Neural progenitor cell (in vitro differentiated cells): ENCODE results near the gene GABRA5. TPM values are rescaled to one million over a fixed set of nuclear protein-coding genes. Genes with fewer than 3 reads are reported as not detected.

ENCODE experiments used
- DNase-seq: peaks from one replicate; pipeline ENCODE4 v3.0.0-alpha.2; 2016; ENCODE audit warnings: low spot score
- H2AFZ ChIP-seq: fragments of 200-600 bp; sonication (generic); replicated peaks from 2 replicates; pipeline ENCODE4 v1.6.1; 2016; ENCODE audit warnings: antibody characterized with exemption
- H3F3A ChIP-seq: fragments of 200-600 bp; sonication (generic); 2 replicates; pipeline ENCODE4 v1.6.1; 2016; ENCODE audit warnings: antibody characterized with exemption, low read depth
- H3K27ac ChIP-seq: fragments of 200-600 bp; sonication (generic); 2 replicates; pipeline ENCODE4 v1.5.1; 2016; ENCODE audit warnings: mild to moderate bottlenecking
- H3K27me3 ChIP-seq: fragments of 200-600 bp; sonication (generic); 2 replicates; pipeline ENCODE4 v1.6.1; 2016; ENCODE audit warnings: mild to moderate bottlenecking, moderate library complexity
- H3K36me3 ChIP-seq: fragments of 200-600 bp; sonication (generic); 2 replicates; pipeline ENCODE4 v1.5.1; 2016
- H3K4me1 ChIP-seq: fragments of 200-600 bp; sonication (generic); 2 replicates; pipeline ENCODE4 v1.6.1; 2016; ENCODE audit warnings: mixed run types
- H3K4me2 ChIP-seq: fragments of 200-600 bp; sonication (generic); 2 replicates; pipeline ENCODE4 v1.6.1; 2016
- H3K4me3 ChIP-seq: fragments of 200-600 bp; sonication (generic); 2 replicates; pipeline ENCODE4 v1.5.1; 2016
- H3K79me2 ChIP-seq: fragments of 200-600 bp; sonication (generic); 2 replicates; pipeline ENCODE4 v1.6.1; 2016; ENCODE audit warnings: low read depth
- H3K9ac ChIP-seq: fragments of 200-600 bp; sonication (generic); 2 replicates; pipeline ENCODE4 v1.6.1; 2016
- H3K9me3 ChIP-seq: fragments of 200-600 bp; sonication (generic); 2 replicates; pipeline ENCODE4 v1.5.1; 2016; ENCODE audit warnings: low read depth
- H4K20me1 ChIP-seq: fragments of 200-600 bp; sonication (generic); 2 replicates; pipeline ENCODE4 v1.6.1; 2016; ENCODE audit warnings: low read depth
- H3K27ac Mint-ChIP-seq: 3 replicates; pipeline ENCODE4 v1.8.0; 2021; ENCODE audit warnings: mixed read lengths
- H3K27me3 Mint-ChIP-seq: 2 replicates; pipeline ENCODE4 v1.8.0; 2022; ENCODE audit warnings: low read depth, mild to moderate bottlenecking, inconsistent platforms, moderate library complexity, mixed read lengths; ENCODE audit not compliant: insufficient read depth
- H3K36me3 Mint-ChIP-seq: 3 replicates; pipeline ENCODE4 v1.8.0; 2021; ENCODE audit warnings: mixed read lengths
- H3K4me1 Mint-ChIP-seq: 3 replicates; pipeline ENCODE4 v1.8.0; 2021; ENCODE audit warnings: mixed read lengths
- H3K4me3 Mint-ChIP-seq: 3 replicates; pipeline ENCODE4 v1.8.0; 2021; ENCODE audit warnings: mild to moderate bottlenecking, moderate library complexity, mixed read lengths
- H3K9me3 Mint-ChIP-seq: 3 replicates; pipeline ENCODE4 v1.8.0; 2020; ENCODE audit warnings: mixed read lengths
- EZH2 ChIP-seq: fragments of 200-600 bp; sonication (generic); IDR thresholded peaks from 2 replicates; pipeline ENCODE4 v1.6.1; 2017; ENCODE audit warnings: antibody characterized with exemption, mild to moderate bottlenecking, moderate library complexity
- EZH2phosphoT487 ChIP-seq: fragments of 200-600 bp; sonication (generic); IDR thresholded peaks from 2 replicates; pipeline ENCODE4 v1.6.1; 2017; ENCODE audit warnings: antibody characterized with exemption
- total RNA-seq: library from RNA; depleted of rRNA; stranded (reverse); fragments of >200 nt; gene quantifications from 2 replicates; pipeline ENCODE4 v1.2.3, GENCODE V29; 2015; ENCODE audit warnings: low replicate concordance
- TF ChIP-seq, protein P1 (sequence below): fragments of 200-600 bp; sonication (generic); IDR thresholded peaks from 2 replicates; pipeline ENCODE4 v1.5.1; 2017; ENCODE audit warnings: antibody characterized with exemption, mild to moderate bottlenecking

The GABRA5 gene
- total RNA-seq, 1 donor from 2014 or later = 3.0 TPM

DNA sequence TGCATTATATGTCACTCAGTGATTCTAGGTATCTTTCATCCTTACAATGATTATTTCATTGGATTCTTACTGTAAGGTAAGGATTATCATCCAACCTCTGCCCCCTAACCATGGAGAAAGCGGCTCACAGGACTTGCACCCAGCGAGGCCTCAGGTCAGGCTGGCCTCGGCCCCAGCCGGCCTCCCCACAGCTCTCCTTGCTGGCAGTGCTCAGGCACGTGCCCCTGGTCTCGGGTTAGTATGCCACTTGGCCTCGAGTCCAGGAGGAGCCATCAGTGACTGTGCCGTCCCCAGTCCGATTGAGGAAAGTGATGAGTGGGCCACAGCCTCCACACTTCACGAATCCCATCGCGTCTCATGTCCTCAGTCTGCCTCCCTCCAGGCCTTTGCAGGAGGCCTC is 68.5 kb downstream of the GABRA5 start:
- no peaks in the 10 kb centered on the region for H4K20me1 ChIP-seq
- Mint-ChIP-seq H3K9me3 (no peaks in the 10 kb centered on the region), H3K4me1 (peaks cover 9% of the 10 kb centered on the region), H3K36me3 (no peaks in the 10 kb centered on the region), H3K27me3 (peaks cover 4% of the 10 kb centered on the region), H3K27ac (no peak overlapping the region), H3K4me3 (no peak overlapping the region)
- H3K79me2 ChIP-seq = no peaks in the 10 kb centered on the region
- H3K36me3 ChIP-seq = no peaks in the 10 kb centered on the region
- H3K27me3 ChIP-seq = no peaks in the 10 kb centered on the region
- no peak overlapping the region for H3K4me3 ChIP-seq
- H3K9me3 ChIP-seq = no peaks in the 10 kb centered on the region
- no peak for DNase-seq
- TF ChIP-seq EZH2phosphoT487 (no peak), EZH2 (no peak)
- TF ChIP-seq, protein P1, sequence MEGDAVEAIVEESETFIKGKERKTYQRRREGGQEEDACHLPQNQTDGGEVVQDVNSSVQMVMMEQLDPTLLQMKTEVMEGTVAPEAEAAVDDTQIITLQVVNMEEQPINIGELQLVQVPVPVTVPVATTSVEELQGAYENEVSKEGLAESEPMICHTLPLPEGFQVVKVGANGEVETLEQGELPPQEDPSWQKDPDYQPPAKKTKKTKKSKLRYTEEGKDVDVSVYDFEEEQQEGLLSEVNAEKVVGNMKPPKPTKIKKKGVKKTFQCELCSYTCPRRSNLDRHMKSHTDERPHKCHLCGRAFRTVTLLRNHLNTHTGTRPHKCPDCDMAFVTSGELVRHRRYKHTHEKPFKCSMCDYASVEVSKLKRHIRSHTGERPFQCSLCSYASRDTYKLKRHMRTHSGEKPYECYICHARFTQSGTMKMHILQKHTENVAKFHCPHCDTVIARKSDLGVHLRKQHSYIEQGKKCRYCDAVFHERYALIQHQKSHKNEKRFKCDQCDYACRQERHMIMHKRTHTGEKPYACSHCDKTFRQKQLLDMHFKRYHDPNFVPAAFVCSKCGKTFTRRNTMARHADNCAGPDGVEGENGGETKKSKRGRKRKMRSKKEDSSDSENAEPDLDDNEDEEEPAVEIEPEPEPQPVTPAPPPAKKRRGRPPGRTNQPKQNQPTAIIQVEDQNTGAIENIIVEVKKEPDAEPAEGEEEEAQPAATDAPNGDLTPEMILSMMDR = no peak
- no peaks in the 10 kb centered on the region for H3K4me1 ChIP-seq
- H3K27ac ChIP-seq = no peak overlapping the region
- no peak overlapping the region for H2AFZ ChIP-seq
- H3K4me2 ChIP-seq = no peak overlapping the region
- H3K9ac ChIP-seq = no peak overlapping the region
- H3F3A ChIP-seq = no peaks in the 10 kb centered on the region

DNA sequence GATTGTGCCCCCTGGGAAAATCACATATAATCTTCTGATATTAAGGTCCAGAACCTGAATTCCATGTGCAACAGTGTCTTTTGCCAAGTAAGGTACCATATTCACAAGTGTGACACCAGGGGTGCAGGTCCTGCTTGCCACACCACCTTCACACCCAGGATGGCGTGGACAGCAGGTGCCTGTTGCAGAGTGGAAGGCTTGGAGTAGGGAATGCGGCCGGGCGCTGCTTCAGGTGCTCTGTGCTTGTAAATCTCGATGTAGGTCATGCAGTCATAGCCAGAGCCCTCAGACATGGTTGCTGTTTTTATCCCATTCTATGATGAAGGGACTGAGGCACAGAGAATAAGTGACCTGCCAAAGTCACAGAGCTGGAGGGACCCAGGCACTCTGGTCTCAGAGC is 69.6 kb downstream of the GABRA5 start:
- Histone ChIP-seq H3K79me2 (no peaks in the 10 kb centered on the region), H3K4me1 (no peaks in the 10 kb centered on the region), H3K4me2 (no peak overlapping the region), H3K4me3 (no peak overlapping the region), H3K27me3 (no peaks in the 10 kb centered on the region), H3F3A (no peaks in the 10 kb centered on the region), H3K36me3 (no peaks in the 10 kb centered on the region), H3K9ac (no peak overlapping the region), H2AFZ (no peak overlapping the region), H3K9me3 (no peaks in the 10 kb centered on the region), H4K20me1 (no peaks in the 10 kb centered on the region), H3K27ac (no peak overlapping the region)
- peaks cover 4% of the 10 kb centered on the region for H3K27me3 Mint-ChIP-seq
- H3K36me3 Mint-ChIP-seq = no peaks in the 10 kb centered on the region
- DNase-seq = no peak
- peaks cover 9% of the 10 kb centered on the region for H3K4me1 Mint-ChIP-seq
- H3K4me3 Mint-ChIP-seq = no peak overlapping the region
- H3K9me3 Mint-ChIP-seq = no peaks in the 10 kb centered on the region
- no peak overlapping the region for H3K27ac Mint-ChIP-seq
- TF ChIP-seq EZH2phosphoT487 = no peak
- TF ChIP-seq, protein P1 = no peak
- no peak for TF ChIP-seq EZH2

DNA sequence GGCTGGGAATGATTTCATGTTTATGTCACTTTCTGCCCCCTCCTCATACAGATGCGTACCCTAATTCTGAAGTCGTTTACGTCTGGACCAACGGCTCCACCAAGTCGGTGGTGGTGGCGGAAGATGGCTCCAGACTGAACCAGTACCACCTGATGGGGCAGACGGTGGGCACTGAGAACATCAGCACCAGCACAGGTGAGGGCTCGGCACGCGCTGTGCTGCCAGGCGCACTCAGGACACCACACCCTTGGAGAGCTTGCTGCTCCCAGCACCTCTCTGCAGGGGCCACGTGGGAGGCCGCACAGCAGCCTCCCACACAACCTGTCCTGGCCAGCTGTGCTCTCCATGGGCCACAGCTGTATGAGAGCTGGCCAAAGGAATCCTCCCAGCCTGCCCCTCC is 70.3 kb downstream of the GABRA5 start:
- Histone ChIP-seq H3K36me3 (no peaks in the 10 kb centered on the region), H3K27ac (no peak overlapping the region), H3K9ac (no peak overlapping the region), H3K9me3 (no peaks in the 10 kb centered on the region), H3F3A (no peaks in the 10 kb centered on the region), H3K4me3 (no peak overlapping the region), H3K4me2 (no peak overlapping the region), H3K79me2 (no peaks in the 10 kb centered on the region), H3K4me1 (no peaks in the 10 kb centered on the region), H3K27me3 (no peaks in the 10 kb centered on the region), H4K20me1 (no peaks in the 10 kb centered on the region), H2AFZ (no peak overlapping the region)
- H3K4me1 Mint-ChIP-seq = peaks cover 9% of the 10 kb centered on the region
- peaks cover 4% of the 10 kb centered on the region for H3K27me3 Mint-ChIP-seq
- no peaks in the 10 kb centered on the region for H3K36me3 Mint-ChIP-seq
- no peaks in the 10 kb centered on the region for H3K9me3 Mint-ChIP-seq
- H3K4me3 Mint-ChIP-seq = no peak overlapping the region
- H3K27ac Mint-ChIP-seq = no peak overlapping the region
- TF ChIP-seq EZH2phosphoT487 = no peak
- TF ChIP-seq EZH2 = no peak
- TF ChIP-seq, protein P1 = no peak
- no peak for DNase-seq
